ENCODE results near the gene RASSF9.

The RASSF9 gene

DNA sequence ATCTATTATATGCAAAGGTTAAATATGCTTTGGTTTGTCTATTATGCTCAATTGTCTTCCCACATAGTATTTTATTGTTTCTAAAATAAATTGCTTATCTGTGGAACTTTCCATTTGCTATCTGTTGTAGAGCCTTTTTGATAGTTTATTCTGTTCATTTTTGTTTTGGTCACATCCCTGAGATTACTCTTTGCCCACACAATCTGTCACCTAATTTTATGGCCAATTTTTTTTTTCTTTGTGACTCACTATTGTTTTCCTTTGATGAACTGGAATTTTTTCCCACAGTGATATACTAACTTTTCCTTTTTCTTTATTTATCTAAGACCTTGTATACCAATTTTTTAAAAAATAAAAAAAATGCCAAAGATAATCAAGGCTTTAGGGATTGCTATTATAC, 61.1 kb downstream of the RASSF9 start:
- Histone ChIP-seq H2AK5ac (ENCODE audit: low read length) (no peak overlapping the region), H2BK12ac (ENCODE audit: low read length) (no peak overlapping the region), H3K23ac (ENCODE audit: low read length) (no peak overlapping the region), H3K4me1 (ENCODE audit: control insufficient read depth in 1 of 2, insufficient read depth in 2 of 2, low read length in 2 of 2) (no peaks in the 10 kb centered on the region), H3K27me3 (ENCODE audit: insufficient read depth, low read length) (no peaks in the 10 kb centered on the region), H2BK5ac (ENCODE audit: low read depth, low read length, poor library complexity) (no peak overlapping the region), H4K91ac (ENCODE audit: low read depth, low read length) (no peak overlapping the region), H3K79me2 (ENCODE audit: control insufficient read depth, insufficient read depth, low read length, poor library complexity) (no peaks in the 10 kb centered on the region), H3K9ac (ENCODE audit: low read length) (no peak overlapping the region), H3K4me3 (ENCODE audit: low read depth, low read length) (no peak overlapping the region), H3K79me1 (ENCODE audit: low read length) (no peaks in the 10 kb centered on the region), H3K27ac (ENCODE audit: low read depth, low read length) (no peak overlapping the region), H4K8ac (ENCODE audit: low read depth, low read length) (no peak overlapping the region), H2BK120ac (ENCODE audit: insufficient read depth, low read length, poor library complexity) (no peak overlapping the region), H3K9me3 (ENCODE audit: insufficient read depth, low read depth, low read length) (no peaks in the 10 kb centered on the region), H4K12ac (ENCODE audit: low read depth, low read length) (no peak overlapping the region), H3K18ac (ENCODE audit: low read length) (no peak overlapping the region), H3K4ac (ENCODE audit: low read depth, low read length) (no peak overlapping the region), H3K36me3 (ENCODE audit: control insufficient read depth in 1 of 2, insufficient read depth in 2 of 2, low read length in 2 of 2) (no peaks in the 10 kb centered on the region), H3K4me2 (ENCODE audit: low read length) (no peak overlapping the region), H3K14ac (ENCODE audit: low read length) (no peak overlapping the region), H2AFZ (ENCODE audit: insufficient read depth, low read length, poor library complexity) (no peak overlapping the region)
- no peak for DNase-seq

DNA sequence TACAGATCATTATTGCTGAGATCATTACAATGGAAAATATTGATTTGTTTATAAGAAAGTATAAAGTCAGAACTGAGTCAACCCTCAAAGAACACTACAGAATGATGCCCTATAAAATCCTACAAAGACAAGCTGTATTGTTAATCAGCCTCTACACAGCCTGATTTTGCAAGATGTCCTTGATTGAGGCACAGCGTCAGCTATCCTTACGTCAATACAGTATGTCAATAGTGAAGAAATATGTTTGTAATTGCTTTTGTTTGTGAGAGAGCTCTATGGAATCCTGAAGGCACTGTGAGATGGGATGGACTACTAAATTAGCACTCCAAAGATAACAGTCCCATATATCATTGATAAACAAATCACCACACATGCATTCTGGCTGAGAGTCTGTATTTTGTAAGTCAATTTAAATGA, 70.7 kb downstream of the RASSF9 start:
- DNase-seq = no peak
- Histone ChIP-seq H4K8ac (ENCODE audit: low read depth, low read length) (no peak overlapping the region), H3K4me1 (ENCODE audit: control insufficient read depth in 1 of 2, insufficient read depth in 2 of 2, low read length in 2 of 2) (no peaks in the 10 kb centered on the region), H3K4ac (ENCODE audit: low read depth, low read length) (no peak overlapping the region), H3K9ac (ENCODE audit: low read length) (no peak overlapping the region), H3K79me1 (ENCODE audit: low read length) (no peaks in the 10 kb centered on the region), H3K4me2 (ENCODE audit: low read length) (no peak overlapping the region), H3K9me3 (ENCODE audit: insufficient read depth, low read depth, low read length) (no peaks in the 10 kb centered on the region), H3K79me2 (ENCODE audit: control insufficient read depth, insufficient read depth, low read length, poor library complexity) (no peaks in the 10 kb centered on the region), H3K4me3 (ENCODE audit: low read depth, low read length) (no peak overlapping the region), H3K18ac (ENCODE audit: low read length) (no peak overlapping the region), H3K14ac (ENCODE audit: low read length) (no peak overlapping the region), H2BK5ac (ENCODE audit: low read depth, low read length, poor library complexity) (no peak overlapping the region), H2BK12ac (ENCODE audit: low read length) (no peak overlapping the region), H3K27me3 (ENCODE audit: insufficient read depth, low read length) (no peaks in the 10 kb centered on the region), H2AFZ (ENCODE audit: insufficient read depth, low read length, poor library complexity) (no peak overlapping the region), H4K91ac (ENCODE audit: low read depth, low read length) (no peak overlapping the region), H3K27ac (ENCODE audit: low read depth, low read length) (no peak overlapping the region), H2AK5ac (ENCODE audit: low read length) (no peak overlapping the region), H3K36me3 (ENCODE audit: control insufficient read depth in 1 of 2, insufficient read depth in 2 of 2, low read length in 2 of 2) (no peaks in the 10 kb centered on the region), H4K12ac (ENCODE audit: low read depth, low read length) (no peak overlapping the region), H3K23ac (ENCODE audit: low read length) (no peak overlapping the region), H2BK120ac (ENCODE audit: insufficient read depth, low read length, poor library complexity) (no peak overlapping the region)
- WGBS (ENCODE audit: extremely low coverage, insufficient coverage, insufficient read length) = no CpG with 5 or more reads among the region's 2 CpGs

DNA sequence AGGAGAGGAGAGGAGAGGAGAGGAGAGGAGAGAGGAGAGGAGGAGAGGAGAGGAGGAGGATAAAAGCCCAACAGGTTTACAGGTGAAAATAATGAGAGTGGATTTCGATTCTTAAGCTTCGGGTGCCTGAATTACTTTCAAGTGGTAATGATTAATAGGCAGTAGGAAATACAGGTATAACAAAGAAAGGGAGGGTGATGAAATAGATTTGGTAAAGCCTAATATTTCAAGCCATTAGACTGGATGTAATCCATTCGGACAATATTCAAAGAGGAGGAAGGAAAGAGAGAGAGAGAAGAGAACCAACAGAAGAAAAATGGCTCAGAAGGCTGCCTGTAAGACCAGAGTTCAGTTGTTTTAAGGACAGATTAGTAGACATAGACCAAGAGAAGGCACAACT, 76.6 kb downstream of the RASSF9 start:
- H3K23ac ChIP-seq (ENCODE audit: low read length) = no peak overlapping the region
- H3K4ac ChIP-seq (ENCODE audit: low read depth, low read length) = no peak overlapping the region
- H3K4me1 ChIP-seq (ENCODE audit: control insufficient read depth in 1 of 2, insufficient read depth in 2 of 2, low read length in 2 of 2) = no peaks in the 10 kb centered on the region
- H3K79me2 ChIP-seq (ENCODE audit: control insufficient read depth, insufficient read depth, low read length, poor library complexity) = no peaks in the 10 kb centered on the region
- no peak overlapping the region for H2BK12ac ChIP-seq (ENCODE audit: low read length)
- H4K91ac ChIP-seq (ENCODE audit: low read depth, low read length) = no peak overlapping the region
- no peaks in the 10 kb centered on the region for H3K27me3 ChIP-seq (ENCODE audit: insufficient read depth, low read length)
- no peaks in the 10 kb centered on the region for H3K79me1 ChIP-seq (ENCODE audit: low read length)
- H4K12ac ChIP-seq (ENCODE audit: low read depth, low read length) = no peak overlapping the region
- no peak overlapping the region for H3K18ac ChIP-seq (ENCODE audit: low read length)
- H3K4me3 ChIP-seq (ENCODE audit: low read depth, low read length) = no peak overlapping the region
- no peak overlapping the region for H3K27ac ChIP-seq (ENCODE audit: low read depth, low read length)
- H4K8ac ChIP-seq (ENCODE audit: low read depth, low read length) = no peak overlapping the region
- H3K9me3 ChIP-seq (ENCODE audit: insufficient read depth, low read depth, low read length) = peaks cover 6% of the 10 kb centered on the region
- DNase-seq = no peak
- no peak overlapping the region for H2BK120ac ChIP-seq (ENCODE audit: insufficient read depth, low read length, poor library complexity)
- no peak overlapping the region for H2AK5ac ChIP-seq (ENCODE audit: low read length)
- no peak overlapping the region for H2BK5ac ChIP-seq (ENCODE audit: low read depth, low read length, poor library complexity)
- H2AFZ ChIP-seq (ENCODE audit: insufficient read depth, low read length, poor library complexity) = no peak overlapping the region
- no peak overlapping the region for H3K4me2 ChIP-seq (ENCODE audit: low read length)
- H3K9ac ChIP-seq (ENCODE audit: low read length) = no peak overlapping the region
- H3K36me3 ChIP-seq (ENCODE audit: control insufficient read depth in 1 of 2, insufficient read depth in 2 of 2, low read length in 2 of 2) = no peaks in the 10 kb centered on the region
- H3K14ac ChIP-seq (ENCODE audit: low read length) = no peak overlapping the region
- no CpG with 5 or more reads among the region's 3 CpGs for WGBS (ENCODE audit: extremely low coverage, insufficient coverage, insufficient read length)

DNA sequence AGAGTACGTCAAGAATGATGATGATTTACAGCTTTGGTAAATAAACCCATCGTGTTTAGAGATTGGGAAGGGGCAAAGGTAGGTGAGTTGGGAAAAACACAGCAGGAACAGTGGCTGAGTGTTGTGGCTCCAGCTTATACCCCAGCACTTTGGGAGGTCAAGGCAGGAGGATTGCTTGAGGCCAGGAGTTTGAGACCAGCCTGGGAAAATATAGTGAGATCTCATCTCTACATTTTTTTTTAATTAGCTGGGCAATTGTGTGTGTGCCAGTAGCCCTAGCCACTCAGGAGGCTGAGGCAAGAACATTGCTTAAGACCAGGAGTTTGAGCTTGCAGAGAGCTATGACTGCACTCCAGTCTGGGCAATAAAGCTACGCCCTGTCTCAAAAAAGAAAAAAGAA, 77.1 kb downstream of the RASSF9 start:
- Histone ChIP-seq H4K12ac (ENCODE audit: low read depth, low read length) (no peak overlapping the region), H3K14ac (ENCODE audit: low read length) (no peak overlapping the region), H3K79me2 (ENCODE audit: control insufficient read depth, insufficient read depth, low read length, poor library complexity) (no peaks in the 10 kb centered on the region), H2BK12ac (ENCODE audit: low read length) (no peak overlapping the region), H3K27ac (ENCODE audit: low read depth, low read length) (no peak overlapping the region), H2BK120ac (ENCODE audit: insufficient read depth, low read length, poor library complexity) (no peak overlapping the region), H3K4me3 (ENCODE audit: low read depth, low read length) (no peak overlapping the region), H3K27me3 (ENCODE audit: insufficient read depth, low read length) (no peaks in the 10 kb centered on the region), H2AK5ac (ENCODE audit: low read length) (no peak overlapping the region), H3K4me1 (ENCODE audit: control insufficient read depth in 1 of 2, insufficient read depth in 2 of 2, low read length in 2 of 2) (no peaks in the 10 kb centered on the region), H3K36me3 (ENCODE audit: control insufficient read depth in 1 of 2, insufficient read depth in 2 of 2, low read length in 2 of 2) (no peaks in the 10 kb centered on the region), H4K8ac (ENCODE audit: low read depth, low read length) (no peak overlapping the region), H3K9me3 (ENCODE audit: insufficient read depth, low read depth, low read length) (peaks cover 6% of the 10 kb centered on the region), H3K9ac (ENCODE audit: low read length) (no peak overlapping the region), H3K4me2 (ENCODE audit: low read length) (no peak overlapping the region), H2BK5ac (ENCODE audit: low read depth, low read length, poor library complexity) (no peak overlapping the region), H4K91ac (ENCODE audit: low read depth, low read length) (no peak overlapping the region), H3K79me1 (ENCODE audit: low read length) (no peaks in the 10 kb centered on the region), H2AFZ (ENCODE audit: insufficient read depth, low read length, poor library complexity) (no peak overlapping the region), H3K4ac (ENCODE audit: low read depth, low read length) (no peak overlapping the region), H3K23ac (ENCODE audit: low read length) (no peak overlapping the region), H3K18ac (ENCODE audit: low read length) (no peak overlapping the region)
- no peak for DNase-seq
- no CpG with 5 or more reads among the region's 3 CpGs for WGBS (ENCODE audit: extremely low coverage, insufficient coverage, insufficient read length)

DNA sequence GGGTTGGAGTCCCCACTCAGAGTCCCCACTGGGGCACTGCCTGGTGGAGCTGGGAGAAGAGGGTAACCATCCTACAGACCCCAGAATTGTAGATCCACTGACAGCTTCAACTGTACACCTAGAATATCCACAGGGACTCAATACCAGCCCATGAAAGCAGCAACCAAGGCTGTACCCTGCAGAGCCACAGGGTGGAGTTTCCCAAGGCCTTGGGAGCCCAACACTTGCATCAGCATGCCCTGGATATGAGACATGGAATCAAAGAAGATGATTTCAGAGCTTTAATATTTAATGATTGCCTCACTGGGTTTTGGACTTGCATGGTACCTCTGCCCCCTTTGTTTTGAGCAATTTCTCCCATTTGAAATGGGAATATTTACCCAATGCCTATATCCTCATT, 80.4 kb downstream of the RASSF9 start:
- Histone ChIP-seq H4K12ac (ENCODE audit: low read depth, low read length) (no peak overlapping the region), H3K27me3 (ENCODE audit: insufficient read depth, low read length) (no peaks in the 10 kb centered on the region), H3K4ac (ENCODE audit: low read depth, low read length) (no peak overlapping the region), H3K9ac (ENCODE audit: low read length) (no peak overlapping the region), H3K4me2 (ENCODE audit: low read length) (no peak overlapping the region), H2BK12ac (ENCODE audit: low read length) (no peak overlapping the region), H4K91ac (ENCODE audit: low read depth, low read length) (no peak overlapping the region), H3K4me1 (ENCODE audit: control insufficient read depth in 1 of 2, insufficient read depth in 2 of 2, low read length in 2 of 2) (no peaks in the 10 kb centered on the region), H3K9me3 (ENCODE audit: insufficient read depth, low read depth, low read length) (peaks cover 6% of the 10 kb centered on the region), H3K79me2 (ENCODE audit: control insufficient read depth, insufficient read depth, low read length, poor library complexity) (no peaks in the 10 kb centered on the region), H3K18ac (ENCODE audit: low read length) (no peak overlapping the region), H3K79me1 (ENCODE audit: low read length) (no peaks in the 10 kb centered on the region), H3K27ac (ENCODE audit: low read depth, low read length) (no peak overlapping the region), H3K23ac (ENCODE audit: low read length) (no peak overlapping the region), H3K14ac (ENCODE audit: low read length) (no peak overlapping the region), H2BK5ac (ENCODE audit: low read depth, low read length, poor library complexity) (no peak overlapping the region), H3K4me3 (ENCODE audit: low read depth, low read length) (no peak overlapping the region), H2AFZ (ENCODE audit: insufficient read depth, low read length, poor library complexity) (no peak overlapping the region), H2BK120ac (ENCODE audit: insufficient read depth, low read length, poor library complexity) (no peak overlapping the region), H2AK5ac (ENCODE audit: low read length) (no peak overlapping the region), H4K8ac (ENCODE audit: low read depth, low read length) (no peak overlapping the region), H3K36me3 (ENCODE audit: control insufficient read depth in 1 of 2, insufficient read depth in 2 of 2, low read length in 2 of 2) (no peaks in the 10 kb centered on the region)
- DNase-seq = no peak
